Measurements from ENCODE around the gene NDUFAB1.
"Not testable (repeated sequence)": the region's sequence is repeated elsewhere in the genome, so short reads cannot be mapped to it uniquely, and the experiment has no call there.

NDUFAB1 gene

GRCh38 chr16:23549938-23550337 is 46.2 kb downstream of the NDUFAB1 start:
- DNase-seq = no peak

GRCh38 chr16:23544436-23544835 is 51.7 kb downstream of the NDUFAB1 start:
- DNase-seq = no peak

GRCh38 chr16:23540817-23541178 is 55.3 kb downstream of the NDUFAB1 start:
- DNase-seq = not testable (repeated sequence)

GRCh38 chr16:23539984-23540816 is 55.9 kb downstream of the NDUFAB1 start:
- DNase-seq = no peak

GRCh38 chr16:23538919-23539278 is 57.2 kb downstream of the NDUFAB1 start:
- DNase-seq = no peak

GRCh38 chr16:23537390-23537789 is 58.7 kb downstream of the NDUFAB1 start:
- DNase-seq = no peak

- DNase-seq = no peak
These were observed 60.2 kb downstream of the NDUFAB1 start for GRCh38 chr16:23535901-23536300.

- DNase-seq = no peak
These were observed 61.0 kb downstream of the NDUFAB1 start for GRCh38 chr16:23534868-23535860.

- no peak for DNase-seq
These were observed 63.7 kb downstream of the NDUFAB1 start for GRCh38 chr16:23532448-23532847.

Data from stimulated activated CD4-positive, alpha-beta T cell treated with anti-CD3 and anti-CD28 coated beads, Interleukin-4, amount 100 ng/mL, for 1 hour (primary cell).